Esophagus (tissue), 2 donors: ENCODE measurements around the gene OR51B4. TPM values are rescaled to one million over a fixed set of nuclear protein-coding genes. Genes with fewer than 3 reads are reported as not detected.
"Not testable (repeated sequence)": the region's sequence is repeated elsewhere in the genome, so short reads cannot be mapped to it uniquely, and the experiment has no call there.

ENCODE experiments used
- H3K27ac ChIP-seq, 2 donors: one replicate each; pipeline ENCODE4 v1.5.1; 2013; ENCODE audit warnings: low read depth in 2 of 2, mild to moderate bottlenecking in 2 of 2, inconsistent platforms in 1 of 2, low read length in 1 of 2, moderate library complexity in 1 of 2
- H3K27me3 ChIP-seq, 2 donors: one replicate each; pipeline ENCODE4 v1.6.1; 2013; ENCODE audit warnings: low read length in 2 of 2, control low read depth in 1 of 2, mild to moderate bottlenecking in 1 of 2; ENCODE audit not compliant: insufficient read depth in 2 of 2, control insufficient read depth in 1 of 2
- H3K36me3 ChIP-seq, 2 donors: one replicate each; pipeline ENCODE4 v1.6.1; 2013; ENCODE audit warnings: low read length in 1 of 2; ENCODE audit not compliant: control insufficient read depth in 2 of 2, insufficient read depth in 2 of 2
- H3K4me1 ChIP-seq, 2 donors: one replicate each; pipeline ENCODE4 v1.6.1; 2013; ENCODE audit warnings: low read length in 1 of 2; ENCODE audit not compliant: control insufficient read depth in 2 of 2, insufficient read depth in 2 of 2
- H3K4me3 ChIP-seq, 2 donors: one replicate each; pipeline ENCODE4 v1.5.1; 2013; ENCODE audit warnings: low read length in 2 of 2, mild to moderate bottlenecking in 2 of 2, low read depth in 1 of 2, moderate library complexity in 1 of 2
- H3K9me3 ChIP-seq, 2 donors: one replicate each; pipeline ENCODE4 v1.6.1; 2013; ENCODE audit warnings: mild to moderate bottlenecking in 2 of 2, low read depth in 1 of 2, low read length in 1 of 2, moderate library complexity in 1 of 2; ENCODE audit not compliant: control insufficient read depth in 2 of 2, insufficient read depth in 1 of 2
- whole genome bisulfite sequencing, 2 donors: extraction: QIAGEN DNeasy Blood & Tissue Kit; methylation state at CpG; one replicate each; pipeline ENCODE4 v1.1.7; 2013; 5-methylcytosine and 5-hydroxymethylcytosine counted together
- polyA plus RNA-seq, 2 donors: library from polyadenylated mRNA; stranded (reverse); fragments of 200-250 nt; gene quantifications; one replicate each; pipeline ENCODE4 v1.2.3, GENCODE V29; 2013
- donor health status: healthy with polysubstance abuse.
- donor health status: Bipolar disorder and iron deficiency.

The OR51B4 gene, protein sequence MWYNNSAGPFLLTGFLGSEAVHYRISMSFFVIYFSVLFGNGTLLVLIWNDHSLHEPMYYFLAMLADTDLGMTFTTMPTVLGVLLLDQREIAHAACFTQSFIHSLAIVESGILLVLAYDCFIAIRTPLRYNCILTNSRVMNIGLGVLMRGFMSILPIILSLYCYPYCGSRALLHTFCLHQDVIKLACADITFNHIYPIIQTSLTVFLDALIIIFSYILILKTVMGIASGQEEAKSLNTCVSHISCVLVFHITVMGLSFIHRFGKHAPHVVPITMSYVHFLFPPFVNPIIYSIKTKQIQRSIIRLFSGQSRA
- polyA plus RNA-seq: not detected

DNA sequence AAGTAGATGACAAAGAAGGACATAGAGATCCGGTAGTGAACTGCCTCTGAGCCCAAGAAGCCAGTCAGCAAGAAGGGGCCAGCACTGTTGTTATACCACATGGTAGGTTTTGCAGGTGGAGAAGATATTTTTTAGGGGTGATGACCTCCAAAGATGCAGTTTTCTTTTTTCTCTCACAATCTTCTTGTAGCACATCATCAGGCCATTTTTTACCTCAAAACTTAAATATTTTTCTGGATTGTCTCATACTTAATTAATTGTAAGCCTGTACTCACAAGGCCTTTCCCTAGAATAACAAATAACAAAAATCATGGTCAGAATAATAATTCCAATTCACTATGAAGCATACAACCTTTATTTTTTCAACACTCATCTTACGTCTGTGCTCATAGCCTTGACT, at the start of gene OR51B4:
Gene OR51B4, minus strand, starts transcription at position 101 of the 400 bp plus-strand sequence. Its CDS starts 0 bp downstream, at position 101.
- Histone ChIP-seq H3K4me1 (no peaks in the 10 kb centered on the region), H3K4me3 (no peak within 1 kb of the TSS), H3K27me3 (no peaks in the 10 kb centered on the region), H3K27ac (no peak within 1 kb of the TSS), H3K36me3 (no peaks in the 10 kb centered on the region), H3K9me3 (no peaks in the 10 kb centered on the region)
- WGBS, 2 donors: 86 to 87% methylated on average over 2 of the region's 2 CpGs

DNA sequence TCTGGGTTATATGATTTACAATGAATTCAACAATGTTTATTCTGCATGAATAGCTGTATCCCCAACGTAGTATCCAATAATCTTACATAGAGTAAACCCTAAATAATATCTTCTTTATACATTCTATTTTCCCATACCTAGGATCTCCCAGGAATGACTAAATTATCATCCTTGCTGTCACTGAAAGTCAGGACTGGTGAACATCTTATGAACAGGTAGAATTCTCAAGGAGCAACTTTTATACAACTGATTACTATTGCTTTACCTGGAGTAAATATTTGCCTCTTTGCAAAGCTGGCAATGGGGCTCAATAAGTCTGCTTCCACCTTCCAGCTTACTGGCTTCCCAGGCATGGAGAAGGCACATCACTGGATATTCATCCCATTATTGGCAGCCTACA, 49.5 kb upstream of the OR51B4 start, which contains the start of gene OR51B6:
Gene OR51B6, plus strand, starts transcription at position 301 of the 400 bp plus-strand sequence. Its CDS starts 0 bp downstream, at position 301.
- Histone ChIP-seq H3K36me3 (no peaks in the 10 kb centered on the region), H3K4me1 (no peaks in the 10 kb centered on the region), H3K4me3 (no peak within 1 kb of the TSS), H3K27me3 (no peaks in the 10 kb centered on the region), H3K9me3 (no peaks in the 10 kb centered on the region), H3K27ac (no peak within 1 kb of the TSS)
- whole genome bisulfite sequencing, 2 donors: 49 to 53% methylated on average over 1 of the region's 1 CpG

DNA sequence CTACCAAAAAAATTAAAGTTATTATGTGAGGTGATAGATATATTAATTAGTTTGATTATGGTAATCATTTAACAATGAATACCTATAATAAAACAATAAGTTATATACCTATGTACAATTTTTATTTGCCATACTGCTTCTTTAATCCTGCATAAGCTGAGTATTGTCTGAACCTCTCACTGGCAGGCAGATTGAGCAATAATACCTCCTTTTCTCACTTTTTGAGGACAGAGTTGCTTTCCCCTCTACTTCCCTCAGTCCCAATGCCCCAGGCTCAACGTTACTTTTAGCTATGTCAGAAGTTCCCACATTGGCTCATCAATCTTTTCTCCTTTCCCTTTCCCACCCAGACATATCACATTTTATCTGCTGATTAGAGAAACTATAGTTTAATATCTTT, 47.8 kb upstream of the OR51B4 start:
- no peaks in the 10 kb centered on the region for H3K27me3 ChIP-seq

DNA sequence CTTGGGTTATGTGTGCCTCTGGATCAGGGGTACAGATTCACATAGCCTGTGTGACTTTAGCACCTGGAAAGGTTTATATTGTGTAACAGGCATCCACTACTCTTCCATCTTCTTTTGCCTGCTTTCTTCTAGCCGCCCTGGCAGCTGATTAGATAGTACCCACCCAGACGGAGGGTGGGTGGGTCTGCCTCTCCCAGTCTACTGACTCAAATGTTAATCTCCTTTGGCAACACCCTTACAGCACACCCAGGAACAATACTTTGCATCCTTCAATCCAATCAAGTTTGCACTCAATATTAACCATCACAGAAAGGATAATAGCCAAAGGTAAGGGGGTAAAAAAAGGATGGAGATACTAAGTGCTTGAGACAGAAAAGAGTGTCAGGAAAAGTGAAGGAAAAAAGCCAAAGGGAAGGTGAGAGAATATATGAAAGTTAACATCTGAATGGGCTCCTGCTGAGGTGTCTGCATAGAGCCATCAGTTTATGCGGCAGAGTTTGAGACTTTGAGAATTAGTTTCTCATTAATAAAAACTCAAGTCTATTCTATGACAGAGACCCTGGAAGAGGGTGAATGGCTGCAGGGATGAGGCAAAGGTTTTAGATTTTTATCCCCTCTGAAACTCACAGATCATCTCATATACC, 46.9 kb upstream of the OR51B4 start:
- Histone ChIP-seq H3K36me3 (no peaks in the 10 kb centered on the region), H3K27ac (no peak overlapping the region), H3K4me3 (no peak overlapping the region), H3K4me1 (no peaks in the 10 kb centered on the region), H3K27me3 (no peaks in the 10 kb centered on the region), H3K9me3 (no peaks in the 10 kb centered on the region)
- 32 to 41% methylated on average over 3 of the region's 3 CpGs for WGBS, 2 donors

More for the DNA sequence above, 47.8 kb upstream of the OR51B4 start:
- Histone ChIP-seq H3K9me3 (no peaks in the 10 kb centered on the region), H3K36me3 (no peaks in the 10 kb centered on the region), H3K27ac (no peak overlapping the region), H3K4me1 (no peaks in the 10 kb centered on the region), H3K4me3 (no peak overlapping the region)
- WGBS, 2 donors: 33 to 37% methylated on average over 1 of the region's 1 CpG

DNA sequence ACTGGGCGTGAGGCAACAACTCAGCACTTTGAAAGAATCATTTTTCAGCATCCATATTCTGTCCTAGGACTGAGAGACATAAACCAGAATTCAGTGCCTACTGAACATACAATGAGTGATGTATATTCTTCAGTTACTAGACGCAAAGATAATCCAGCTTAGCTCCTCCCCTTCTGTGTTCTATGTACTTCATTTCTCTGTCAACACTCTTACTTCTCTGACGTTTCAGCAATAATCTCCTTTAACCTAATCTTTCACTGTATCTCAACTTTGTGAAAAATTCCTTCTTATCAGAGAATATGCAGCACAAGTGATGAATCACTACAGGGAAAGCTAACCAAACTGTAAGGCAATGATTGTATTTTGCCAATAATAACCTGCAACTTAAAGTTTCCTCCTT, 44.1 kb upstream of the OR51B4 start:
- no peaks in the 10 kb centered on the region for H3K36me3 ChIP-seq
- 57 to 62% methylated on average over 3 of the region's 3 CpGs for whole genome bisulfite sequencing, 2 donors
- no peak overlapping the region for H3K4me3 ChIP-seq
- no peaks in the 10 kb centered on the region for H3K27me3 ChIP-seq
- H3K4me1 ChIP-seq: no peaks in the 10 kb centered on the region
- H3K27ac ChIP-seq: no peak overlapping the region
- no peaks in the 10 kb centered on the region for H3K9me3 ChIP-seq

DNA sequence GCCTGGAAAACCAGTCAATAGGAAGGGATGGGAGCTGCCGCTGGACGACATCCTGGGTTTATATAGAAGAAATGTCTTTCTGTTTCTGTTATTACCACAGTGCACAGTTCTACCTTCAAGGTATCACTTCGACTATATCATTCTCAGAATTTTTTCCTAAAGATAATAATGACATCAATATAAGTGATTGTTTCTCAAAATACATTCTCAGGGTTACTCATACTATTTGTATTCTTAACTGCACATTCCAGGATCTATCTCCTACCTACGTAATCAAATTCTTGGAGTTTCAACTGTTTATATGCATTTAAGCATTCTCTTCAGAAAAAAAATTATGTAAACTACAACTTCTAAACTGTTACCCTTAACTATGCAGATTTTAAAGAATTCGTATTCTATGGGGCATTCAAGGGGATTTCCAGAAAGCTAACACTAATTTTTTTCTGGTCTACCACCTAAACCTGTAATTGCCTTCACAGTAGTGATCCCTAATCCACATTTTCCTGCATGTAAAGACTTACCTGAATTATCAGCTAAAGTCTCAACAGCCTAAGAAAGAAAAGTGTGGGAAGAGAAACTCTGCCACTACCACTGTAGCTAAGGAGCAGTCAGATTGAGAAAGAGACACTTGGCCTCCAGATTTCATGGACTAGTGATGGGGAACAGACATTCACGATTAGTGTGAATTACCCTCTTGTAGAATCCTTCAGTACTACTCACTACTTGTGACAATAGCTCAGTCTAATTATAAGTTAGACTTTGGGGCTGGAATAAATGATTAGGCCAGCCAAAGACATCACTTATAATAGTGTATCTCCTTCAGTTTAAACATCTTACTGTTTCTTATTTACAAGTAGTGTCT, 42.0 kb upstream of the OR51B4 start, which contains the start of gene OR51B5:
Gene OR51B5, minus strand, starts transcription at position 51 of the 862 bp plus-strand sequence. Its CDS starts 0 bp downstream, at position 51.
- Histone ChIP-seq H3K36me3 (no peaks in the 10 kb centered on the region), H3K4me1 (no peaks in the 10 kb centered on the region), H3K9me3 (no peaks in the 10 kb centered on the region), H3K27ac (no peak within 1 kb of the TSS), H3K27me3 (no peaks in the 10 kb centered on the region), H3K4me3 (no peak within 1 kb of the TSS)
- 68 to 69% methylated on average over 6 of the region's 6 CpGs for WGBS, 2 donors

DNA sequence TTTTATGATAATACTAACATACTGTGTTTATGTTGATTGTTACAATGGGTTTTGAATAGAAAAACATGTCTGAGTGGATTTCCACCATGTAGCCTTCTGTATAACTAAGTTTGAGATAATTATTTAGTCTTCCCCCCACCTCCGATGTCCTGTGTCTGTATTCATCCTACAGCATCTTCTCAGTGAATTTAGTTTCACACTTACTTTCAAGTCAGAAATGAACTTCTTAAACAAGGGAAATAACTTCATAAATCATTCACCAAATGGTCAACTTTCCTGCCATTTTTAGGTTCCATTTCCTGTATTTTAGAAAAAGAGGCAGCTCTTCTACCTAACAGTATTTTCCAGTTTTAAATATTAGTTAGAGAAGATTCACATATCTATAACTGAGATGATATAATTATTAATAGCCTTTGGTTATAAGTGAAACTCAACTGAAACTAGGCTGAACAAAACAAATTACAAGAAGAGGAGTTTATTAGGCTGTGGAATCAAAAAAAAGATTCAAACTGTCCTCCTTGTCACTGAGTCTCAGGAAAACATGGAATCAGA, 38.1 kb upstream of the OR51B4 start:
- WGBS, 2 donors: 89 to 92% methylated on average over 1 of the region's 1 CpG
- no peaks in the 10 kb centered on the region for H3K36me3 ChIP-seq

DNA sequence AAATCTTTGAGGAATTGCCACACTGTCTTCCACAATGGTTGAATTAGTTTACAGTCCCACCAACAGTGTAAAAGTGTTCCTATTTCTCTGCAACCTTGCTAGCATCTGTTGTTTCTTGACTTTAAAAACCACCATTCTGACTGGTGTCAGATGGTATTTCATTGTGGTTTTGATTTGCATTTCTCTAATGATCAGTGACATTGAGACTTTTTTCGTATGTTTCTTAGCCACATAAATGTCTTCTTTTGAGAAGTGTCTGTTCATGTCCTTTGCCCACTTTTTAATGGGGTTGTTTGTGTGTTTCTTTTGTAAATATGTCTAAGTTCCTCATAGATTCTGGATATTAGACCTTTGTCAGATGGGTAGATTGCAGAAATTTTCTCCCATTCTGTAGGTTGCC, 35.5 kb upstream of the OR51B4 start:
- not testable (repeated sequence) for H3K9me3 ChIP-seq, H3K36me3 ChIP-seq, H3K27ac ChIP-seq, H3K4me1 ChIP-seq, H3K4me3 ChIP-seq, H3K27me3 ChIP-seq
- WGBS, 2 donors: 64 to 80% methylated on average over 1 of the region's 1 CpG

More for the DNA sequence above, 38.1 kb upstream of the OR51B4 start:
- no peaks in the 10 kb centered on the region for H3K4me1 ChIP-seq
- H3K27ac ChIP-seq: no peak overlapping the region
- H3K4me3 ChIP-seq: no peak overlapping the region
- H3K9me3 ChIP-seq: no peaks in the 10 kb centered on the region
- H3K27me3 ChIP-seq: no peaks in the 10 kb centered on the region

DNA sequence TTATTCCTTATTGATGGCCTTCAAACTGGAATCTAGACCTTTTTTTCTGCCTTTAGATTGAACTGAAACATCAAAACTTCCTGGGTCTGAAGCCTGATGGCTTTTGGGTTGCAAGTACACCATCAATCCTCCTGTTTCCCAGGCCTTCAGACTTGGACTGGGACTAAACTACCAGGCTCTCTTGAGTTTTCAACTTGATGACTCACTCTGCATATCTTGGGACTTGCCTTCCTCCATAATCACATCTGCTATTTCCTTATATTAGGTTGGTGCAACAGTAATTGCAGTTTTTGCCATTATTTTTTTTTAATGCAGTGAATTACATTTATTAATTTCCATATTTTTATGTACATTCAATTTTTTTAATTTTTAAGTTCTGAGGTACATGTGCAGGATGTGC, 34.6 kb upstream of the OR51B4 start:
- Histone ChIP-seq H3K27me3 (no peaks in the 10 kb centered on the region), H3K9me3 (no peaks in the 10 kb centered on the region), H3K27ac (no peak overlapping the region), H3K4me1 (no peaks in the 10 kb centered on the region), H3K4me3 (no peak overlapping the region), H3K36me3 (no peaks in the 10 kb centered on the region)
